ENCODE results near the gene DOCK6. TPM values are rescaled to one million over a fixed set of nuclear protein-coding genes. Genes with fewer than 3 reads are reported as not detected.

The DOCK6 gene
- total and polyA plus RNA-seq, 2 experiments from 2014 or later: 12.2 to 75.6 TPM

- Histone ChIP-seq H3K36me3 (no peaks in the 10 kb centered on the region), H3K27ac (no peak overlapping the region), H3K4me1 (ENCODE audit: low read depth) (no peaks in the 10 kb centered on the region), H3K27me3 (no peaks in the 10 kb centered on the region), H3K4me3 (no peak overlapping the region), H3K9me3 (ENCODE audit: low read depth) (no peaks in the 10 kb centered on the region)
- no peak for DNase-seq (ENCODE audit: low read depth in 1 of 2, low spot score in 1 of 2)
- TF ChIP-seq CTCF (IDR thresholded peaks at IDR 0.05; ENCODE audit: low read depth, low read length): no peak
These were observed 22.2 kb upstream of the DOCK6 start for GRCh38 chr19:11284515-11284914.

GRCh38 chr19:11281356-11282049 is 19.2 kb upstream of the DOCK6 start:
- no peaks in the 10 kb centered on the region for H3K27me3 ChIP-seq
- TF ChIP-seq CTCF (IDR thresholded peaks at IDR 0.05; ENCODE audit: low read depth, low read length): no peak
- no peaks in the 10 kb centered on the region for H3K9me3 ChIP-seq (ENCODE audit: low read depth)
- H3K27ac ChIP-seq: no peak overlapping the region
- H3K4me3 ChIP-seq: no peak overlapping the region
- no peaks in the 10 kb centered on the region for H3K36me3 ChIP-seq
- no peaks in the 10 kb centered on the region for H3K4me1 ChIP-seq (ENCODE audit: low read depth)
- DNase-seq (ENCODE audit: low read depth in 1 of 2, low spot score in 1 of 2): peak in 1 of 2 donors; percentile 44

- Histone ChIP-seq H3K4me1 (ENCODE audit: low read depth) (no peaks in the 10 kb centered on the region), H3K27me3 (no peaks in the 10 kb centered on the region), H3K36me3 (no peaks in the 10 kb centered on the region), H3K27ac (no peak overlapping the region), H3K9me3 (ENCODE audit: low read depth) (no peaks in the 10 kb centered on the region), H3K4me3 (no peak overlapping the region)
- DNase-seq (ENCODE audit: low read depth in 1 of 2, low spot score in 1 of 2): no peak
- TF ChIP-seq CTCF (IDR thresholded peaks at IDR 0.05; ENCODE audit: low read depth, low read length): no peak
These were observed 17.3 kb upstream of the DOCK6 start for GRCh38 chr19:11279505-11280236.

- no peaks in the 10 kb centered on the region for H3K4me1 ChIP-seq (ENCODE audit: low read depth)
- no peak overlapping the region for H3K4me3 ChIP-seq
- H3K27me3 ChIP-seq: no peaks in the 10 kb centered on the region
- no peak overlapping the region for H3K27ac ChIP-seq
- no peaks in the 10 kb centered on the region for H3K36me3 ChIP-seq
- peak in 1 of 2 donors; percentile 88 for DNase-seq (ENCODE audit: low read depth in 1 of 2, low spot score in 1 of 2)
- no peaks in the 10 kb centered on the region for H3K9me3 ChIP-seq (ENCODE audit: low read depth)
- no peak for TF ChIP-seq CTCF (IDR thresholded peaks at IDR 0.05; ENCODE audit: low read depth, low read length)
These were observed 16.3 kb upstream of the DOCK6 start for GRCh38 chr19:11278670-11279069.

GRCh38 chr19:11274533-11275086 is 12.3 kb upstream of the DOCK6 start:
- DNase-seq (ENCODE audit: low read depth in 1 of 2, low spot score in 1 of 2): no peak
- Histone ChIP-seq H3K4me3 (no peak overlapping the region), H3K27ac (no peak overlapping the region), H3K27me3 (no peaks in the 10 kb centered on the region), H3K36me3 (no peaks in the 10 kb centered on the region), H3K9me3 (ENCODE audit: low read depth) (no peaks in the 10 kb centered on the region), H3K4me1 (ENCODE audit: low read depth) (no peaks in the 10 kb centered on the region)
- no peak for TF ChIP-seq CTCF (IDR thresholded peaks at IDR 0.05; ENCODE audit: low read depth, low read length)

All from cardiac muscle cell (in vitro differentiated cells and primary cell).